Stimulated activated CD4-positive, alpha-beta T cell treated with anti-CD3 and anti-CD28 coated beads, Interleukin-2, amount 100 ng/mL, for 4 hours (primary cell): ENCODE results near the gene FANCC.

Experiments used
- DNase-seq: peaks from one replicate; pipeline ENCODE4 v3.0.0-alpha.2; 2020; ENCODE audit warnings: low read depth

FANCC gene

DNA sequence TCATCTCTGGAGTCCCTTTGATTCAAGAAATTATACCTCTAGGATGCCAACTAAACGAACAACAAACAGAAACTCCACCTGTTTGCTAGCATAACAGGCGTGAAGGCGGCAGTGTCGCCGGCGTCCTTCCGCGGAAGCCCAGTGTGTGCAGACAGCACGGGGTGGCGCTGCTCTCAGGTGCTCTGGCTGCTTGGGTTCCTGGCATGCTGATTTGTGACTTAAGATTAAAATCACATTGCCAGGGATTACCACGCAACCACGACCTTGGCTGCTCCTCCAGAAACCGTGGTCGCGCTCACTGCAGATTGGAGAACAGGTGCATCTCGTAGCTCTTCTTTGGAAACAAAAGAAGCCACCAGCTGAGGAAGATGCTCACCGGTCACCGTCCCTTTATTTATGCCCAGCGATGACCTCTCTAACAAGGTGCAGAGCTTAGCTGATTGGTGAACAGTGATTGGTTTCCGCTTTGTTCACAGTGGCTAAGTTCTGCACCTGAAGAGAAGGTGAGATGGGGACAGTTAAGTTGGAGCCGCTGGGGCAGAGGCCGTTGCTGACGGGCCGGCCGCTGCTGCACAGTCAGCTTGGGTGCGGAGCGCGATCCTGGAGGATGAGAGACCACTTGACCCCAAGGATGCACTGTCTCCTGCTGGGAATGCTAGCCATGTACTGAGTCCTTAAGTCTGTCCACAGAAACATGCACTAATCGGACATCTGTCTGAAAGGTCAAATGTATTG is 232.3 kb downstream of the FANCC start:
- no peak for DNase-seq

DNA sequence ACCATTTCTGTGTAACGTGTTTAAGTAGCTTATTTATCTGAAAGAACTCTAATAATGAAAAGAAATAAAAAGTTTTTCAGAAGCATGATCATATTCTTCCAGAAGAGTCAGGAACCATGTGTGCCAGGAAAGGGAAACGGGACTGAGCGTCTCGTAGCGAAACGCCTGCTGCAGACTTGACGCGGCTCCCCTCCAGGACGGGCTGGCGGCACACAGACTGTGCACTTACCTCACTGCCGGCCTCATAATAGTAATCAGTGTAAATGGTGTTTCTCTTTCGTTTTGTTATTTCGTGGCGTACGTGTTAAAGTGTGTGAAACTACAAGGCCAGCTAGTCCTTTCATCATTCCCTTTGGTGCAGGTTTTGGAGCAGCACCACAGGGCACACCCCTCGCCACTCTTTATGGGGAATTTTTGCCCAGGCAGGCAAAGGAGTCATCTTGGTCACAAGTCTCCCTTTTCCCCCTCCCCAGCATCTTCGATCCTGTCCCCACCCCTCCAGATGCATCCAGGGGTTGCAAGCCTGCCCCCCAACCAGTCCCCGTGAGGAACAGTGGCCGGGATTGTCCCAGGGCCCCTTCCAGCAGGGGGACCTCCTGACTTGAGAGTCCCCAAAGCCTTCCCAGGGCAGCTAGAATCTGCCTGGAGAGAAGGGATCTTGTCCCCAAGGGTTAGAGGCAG is 233.1 kb downstream of the FANCC start:
- DNase-seq = no peak

DNA sequence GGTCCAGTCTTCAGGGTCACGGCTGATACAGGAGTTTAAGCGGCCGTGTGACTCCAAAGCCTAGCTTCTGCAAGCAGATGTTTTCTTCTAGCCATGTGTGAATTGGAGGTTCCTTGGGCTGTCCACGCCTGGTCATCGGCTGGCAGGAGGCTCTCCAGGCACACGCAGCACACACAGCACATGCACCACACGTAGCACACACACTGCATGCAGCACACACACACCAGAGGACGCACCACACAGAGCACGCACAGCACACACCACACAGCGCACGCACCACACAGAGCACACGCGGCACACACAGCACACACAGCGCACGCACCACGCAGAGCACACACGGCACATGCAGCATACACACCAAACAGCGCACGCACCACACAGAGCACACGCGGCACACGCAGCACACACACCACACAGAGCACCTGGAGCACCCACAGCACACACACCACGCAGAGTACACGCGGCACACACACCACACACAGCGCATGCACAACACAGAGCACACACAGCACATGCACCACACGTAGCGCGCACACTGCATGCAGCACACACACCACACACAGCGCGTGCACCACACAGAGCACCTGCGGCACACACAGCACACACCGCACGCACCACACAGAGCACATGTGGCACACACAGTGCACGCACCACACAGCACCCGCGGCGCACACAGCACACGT is 234.3 kb downstream of the FANCC start:
- no peak for DNase-seq

DNA sequence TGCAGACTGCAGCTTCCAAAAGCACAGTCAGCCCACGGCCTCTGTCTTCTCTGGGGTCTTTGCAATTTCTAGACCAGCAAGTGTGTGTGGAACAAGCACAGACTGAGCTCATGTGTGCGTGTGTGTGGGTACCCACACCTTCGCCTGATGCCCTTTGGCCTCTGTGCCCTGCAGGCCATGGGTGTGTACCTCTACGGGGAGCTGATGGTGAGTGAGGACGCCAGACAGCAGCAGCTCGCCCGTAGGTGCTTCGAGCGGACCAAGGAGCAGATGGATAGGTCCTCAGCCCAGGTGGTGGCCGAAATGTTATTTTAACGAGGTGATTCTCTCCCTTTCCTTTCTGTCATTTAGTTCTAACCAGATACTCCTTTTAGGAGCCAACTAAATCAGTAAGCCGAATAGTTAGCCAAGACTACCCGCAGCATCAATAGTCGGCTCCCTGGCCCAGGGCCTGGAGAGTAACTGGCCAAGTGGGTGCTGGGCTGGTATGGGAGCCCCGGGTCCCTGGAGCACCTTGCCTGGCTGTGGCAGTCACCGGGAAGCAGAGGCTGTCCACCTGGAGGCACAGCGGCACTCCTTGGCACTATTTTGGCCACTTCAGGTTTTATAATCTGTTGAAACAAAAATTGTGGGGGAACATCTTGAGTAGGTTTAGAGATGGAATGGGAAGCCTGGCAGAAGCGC is 235.0 kb downstream of the FANCC start:
- no peak for DNase-seq

DNA sequence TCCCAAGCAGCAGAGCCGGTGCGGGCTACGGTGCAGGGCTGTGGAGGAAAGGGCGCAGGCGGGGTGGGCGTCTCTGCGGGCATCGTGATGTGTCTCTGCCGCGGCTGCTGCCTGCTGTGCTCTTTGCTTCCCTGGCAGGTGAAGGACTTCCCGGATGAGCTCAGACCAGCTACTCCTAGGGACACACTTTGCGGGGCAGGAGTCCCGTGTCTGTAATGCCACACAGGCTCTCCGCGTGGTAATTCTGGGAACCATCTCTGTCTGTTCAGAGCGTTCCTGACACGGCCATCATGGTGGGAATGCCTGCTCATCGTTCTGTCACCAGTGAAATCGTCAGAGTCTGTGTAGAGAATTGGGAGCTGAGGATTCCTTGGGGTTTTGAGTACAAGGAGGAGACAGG is 235.5 kb downstream of the FANCC start:
- DNase-seq = no peak

DNA sequence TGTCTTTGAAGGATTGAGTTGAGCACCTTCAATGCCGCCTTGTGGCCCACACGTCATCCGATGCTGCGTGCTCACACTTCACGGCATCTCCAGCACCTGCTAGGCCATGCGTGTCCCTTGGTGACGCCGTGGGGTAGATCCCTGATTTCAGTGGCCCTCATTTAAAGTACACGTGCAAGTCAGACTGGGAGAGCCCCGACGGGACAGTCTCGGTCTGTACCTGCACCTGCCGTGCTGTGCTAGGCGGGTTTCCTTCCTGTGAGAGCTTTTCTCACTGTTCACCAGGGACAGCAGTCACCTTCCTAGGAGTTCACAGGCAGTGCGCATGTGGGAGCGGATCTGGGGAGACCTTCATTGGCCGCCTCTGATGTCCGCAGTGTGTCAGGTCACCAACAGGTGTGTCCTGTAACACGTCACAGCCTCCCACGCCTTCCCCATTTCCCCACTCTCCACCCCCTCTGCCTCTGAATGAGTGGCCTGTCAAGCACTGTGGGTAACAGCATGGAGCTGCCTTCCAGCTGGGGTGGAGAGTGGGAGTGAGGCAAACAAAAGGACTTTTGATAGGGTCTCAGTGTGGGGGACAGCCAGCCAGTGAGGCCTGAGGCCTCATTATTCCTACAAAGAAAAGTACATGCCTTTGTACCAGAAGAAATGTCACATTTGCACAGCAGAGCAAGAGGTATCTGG is 236.4 kb downstream of the FANCC start:
- DNase-seq = no peak

DNA sequence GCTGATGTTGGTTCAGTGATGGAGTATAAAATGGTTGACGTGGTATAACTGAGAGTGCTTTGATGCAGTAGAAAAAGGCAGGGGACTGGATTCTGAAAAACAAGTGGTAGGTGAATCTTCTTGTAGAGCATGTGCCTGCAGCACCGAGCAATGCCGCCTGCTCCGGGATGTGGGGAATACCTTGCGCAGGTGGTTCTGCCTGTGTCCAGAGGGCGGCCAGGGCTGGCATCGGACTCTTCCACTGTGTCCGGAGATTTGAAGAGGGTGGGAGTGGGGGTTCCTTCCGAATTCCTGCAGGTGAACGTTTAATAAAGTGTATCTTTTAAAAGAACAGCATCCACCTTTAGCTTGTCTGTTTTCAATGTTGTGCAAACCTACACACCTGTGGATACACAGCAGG is 238.0 kb downstream of the FANCC start:
- no peak for DNase-seq

DNA sequence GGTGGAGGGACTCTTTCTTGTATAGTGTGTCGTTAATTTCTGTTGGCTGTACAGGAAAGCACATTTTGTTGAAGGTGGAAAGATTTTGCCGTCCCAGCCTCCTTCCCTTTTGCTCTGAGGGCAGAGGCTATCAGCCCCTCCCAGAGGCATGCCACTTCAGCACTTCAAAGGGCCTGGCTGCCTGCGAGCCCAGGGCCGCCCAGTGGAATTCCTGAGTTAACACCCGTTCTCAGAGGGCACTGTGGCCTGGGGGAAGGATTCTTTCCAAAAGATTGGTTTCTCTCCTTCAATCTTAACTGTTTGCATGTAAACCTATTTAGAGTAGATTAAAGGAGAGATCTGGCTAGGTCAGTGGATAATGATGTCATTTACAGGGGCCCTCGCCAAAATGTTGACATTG is 238.6 kb downstream of the FANCC start:
- no peak for DNase-seq

DNA sequence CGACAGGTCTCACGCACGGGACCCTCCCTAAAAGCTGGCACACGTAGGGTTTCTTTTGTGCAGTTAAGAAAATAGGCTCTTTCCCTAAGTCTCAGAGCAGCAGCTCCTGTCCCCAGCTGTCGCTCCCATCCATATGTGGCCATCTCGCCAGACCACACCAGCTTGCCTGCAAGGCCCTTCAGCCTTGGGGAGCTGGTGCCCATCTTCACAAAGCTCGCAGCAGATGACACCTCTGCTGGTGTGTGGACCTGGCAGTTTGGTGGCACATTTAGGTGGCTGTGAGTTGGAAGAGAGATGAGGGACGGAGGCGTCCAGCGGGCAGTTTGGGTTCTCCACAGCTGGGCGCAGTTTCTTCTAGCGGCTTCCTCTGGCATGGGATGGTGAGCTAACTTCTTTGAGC is 239.0 kb downstream of the FANCC start:
- no peak for DNase-seq

DNA sequence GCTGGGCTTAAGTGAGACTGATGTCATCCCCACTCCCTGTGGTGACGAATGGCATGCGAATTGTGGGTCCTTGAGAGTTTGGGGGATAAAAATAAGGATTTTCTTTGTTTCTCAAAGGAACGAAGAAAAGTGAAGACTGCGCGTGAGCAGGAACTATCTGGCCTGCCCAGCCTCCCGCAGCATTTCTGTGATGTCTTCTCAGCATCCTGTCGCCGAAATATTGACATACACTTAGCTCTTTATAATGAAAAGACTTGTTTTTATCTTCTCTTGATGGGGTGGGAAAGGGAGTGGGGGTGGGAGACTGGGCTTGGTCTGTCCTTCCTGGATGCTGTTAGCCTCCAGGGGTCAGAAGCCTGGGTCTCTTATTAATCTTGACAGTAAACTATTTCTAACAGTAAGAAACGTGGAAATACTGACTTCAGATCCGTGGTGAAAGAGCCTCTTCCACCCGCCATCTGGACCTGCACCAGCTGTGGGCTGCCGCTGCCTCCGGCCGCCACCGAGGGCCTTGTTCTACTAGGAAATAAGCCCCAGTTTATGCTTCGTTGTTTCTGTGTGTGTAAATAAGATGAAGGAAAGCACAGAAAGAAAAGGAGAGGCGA is 239.6 kb downstream of the FANCC start:
- no peak for DNase-seq

DNA sequence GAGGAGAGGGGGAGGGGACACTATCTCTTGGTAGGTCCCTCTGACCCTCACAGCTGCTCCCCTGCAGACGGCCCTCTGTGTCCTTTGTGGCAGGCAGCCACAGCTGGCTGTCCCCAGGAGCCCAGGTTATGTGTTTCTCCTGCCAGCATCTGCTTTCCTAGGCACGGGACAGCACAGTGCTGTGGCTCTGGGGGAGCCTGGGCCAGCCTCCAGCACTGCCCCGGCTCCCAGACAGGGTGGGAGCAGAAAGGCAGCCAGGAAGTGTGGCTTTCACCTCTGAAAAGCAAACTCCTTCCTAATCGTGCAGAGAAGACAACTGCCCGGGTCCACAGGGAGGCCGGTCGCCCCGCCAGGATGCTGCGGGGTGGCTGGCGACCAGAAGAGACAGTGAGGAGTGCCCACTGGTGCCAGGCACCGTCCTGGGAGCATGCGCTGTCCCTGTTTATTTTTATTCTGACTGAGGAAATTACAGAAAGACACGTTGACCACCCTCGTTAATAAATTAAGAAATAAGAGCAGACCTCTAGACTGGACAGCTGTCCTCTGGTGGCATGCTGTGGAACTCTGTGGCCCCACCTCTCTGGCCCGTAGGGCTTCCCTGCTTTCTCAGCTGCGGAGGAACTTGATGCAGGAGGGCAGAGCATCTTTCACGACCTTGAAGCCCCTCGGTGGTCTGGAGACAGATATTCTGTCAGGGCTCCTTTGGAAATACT is 240.3 kb downstream of the FANCC start:
- no peak for DNase-seq

DNA sequence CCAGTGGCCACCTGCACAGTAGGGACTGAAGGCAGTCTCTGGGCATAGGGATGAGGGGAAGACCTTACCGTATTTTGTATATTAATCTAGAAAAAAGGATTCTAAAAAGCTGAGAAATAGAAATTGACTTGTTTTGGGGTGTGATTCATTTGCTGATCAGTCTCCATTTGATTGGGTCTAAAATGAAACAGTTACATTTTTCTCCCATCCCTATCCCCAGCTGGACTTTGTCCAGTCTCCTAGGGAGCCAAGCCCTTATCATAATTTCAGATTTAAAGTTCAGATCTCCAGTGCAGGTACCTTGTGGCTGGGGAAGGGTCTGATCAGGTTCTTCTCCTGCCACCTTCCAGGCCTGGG is 240.8 kb downstream of the FANCC start:
- DNase-seq = no peak

DNA sequence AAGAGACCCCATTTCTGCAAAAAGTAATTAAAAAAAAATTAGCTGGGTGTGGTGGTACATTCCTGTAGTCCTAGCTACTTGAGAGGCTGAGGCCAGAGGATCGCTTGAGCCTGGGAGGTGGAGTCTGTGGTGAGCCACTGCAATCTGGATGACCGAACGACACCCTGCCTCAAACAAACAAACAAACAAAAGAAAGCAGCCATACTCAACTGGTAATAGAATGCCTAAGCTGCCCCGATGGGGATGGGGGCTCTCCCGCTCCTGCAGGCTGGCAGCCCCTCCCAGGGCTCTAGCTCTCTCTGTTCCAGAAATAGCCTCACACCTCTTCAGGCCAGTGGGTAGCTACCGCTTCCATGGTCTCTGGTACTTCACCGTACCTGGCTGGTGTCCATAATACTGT is 241.8 kb downstream of the FANCC start:
- DNase-seq = no peak

DNA sequence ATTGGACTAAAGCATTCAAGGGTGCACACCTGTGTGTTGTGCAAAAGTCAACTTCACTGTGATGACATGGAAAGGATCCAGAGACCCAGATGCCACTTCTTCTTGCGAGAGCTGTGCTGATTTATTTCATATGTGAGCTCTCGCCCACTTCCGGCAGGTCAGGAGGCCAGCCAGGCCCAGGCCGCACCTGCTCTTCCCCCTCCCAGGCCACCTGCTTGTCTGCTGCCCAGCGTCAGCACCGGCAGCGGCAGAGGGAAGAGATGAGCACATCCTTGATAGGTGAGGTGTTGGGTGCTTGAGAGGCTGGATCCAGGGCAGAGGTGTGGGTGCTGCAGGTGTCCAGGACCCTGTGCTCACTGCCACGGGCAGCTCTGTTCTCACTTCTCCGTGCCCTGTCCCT is 242.9 kb downstream of the FANCC start:
- DNase-seq = no peak

DNA sequence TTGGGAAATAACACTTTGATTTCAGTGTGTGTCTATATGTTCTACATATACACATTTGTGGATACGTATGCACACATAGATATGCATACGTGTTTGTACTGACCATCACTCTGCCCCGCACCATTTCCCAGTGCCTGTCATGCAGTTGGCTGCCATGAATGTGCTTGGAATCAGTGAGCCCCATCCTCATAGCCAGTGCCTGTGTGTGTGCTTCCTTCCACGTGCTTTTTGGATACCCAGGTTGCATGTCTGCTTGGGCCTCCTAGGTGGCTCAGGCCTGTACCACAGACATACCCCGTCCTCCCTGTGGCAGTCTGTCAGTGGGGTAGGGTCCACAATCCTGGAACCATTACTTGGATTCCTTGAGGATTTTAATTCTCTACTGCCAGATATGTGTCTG is 243.6 kb downstream of the FANCC start:
- no peak for DNase-seq

DNA sequence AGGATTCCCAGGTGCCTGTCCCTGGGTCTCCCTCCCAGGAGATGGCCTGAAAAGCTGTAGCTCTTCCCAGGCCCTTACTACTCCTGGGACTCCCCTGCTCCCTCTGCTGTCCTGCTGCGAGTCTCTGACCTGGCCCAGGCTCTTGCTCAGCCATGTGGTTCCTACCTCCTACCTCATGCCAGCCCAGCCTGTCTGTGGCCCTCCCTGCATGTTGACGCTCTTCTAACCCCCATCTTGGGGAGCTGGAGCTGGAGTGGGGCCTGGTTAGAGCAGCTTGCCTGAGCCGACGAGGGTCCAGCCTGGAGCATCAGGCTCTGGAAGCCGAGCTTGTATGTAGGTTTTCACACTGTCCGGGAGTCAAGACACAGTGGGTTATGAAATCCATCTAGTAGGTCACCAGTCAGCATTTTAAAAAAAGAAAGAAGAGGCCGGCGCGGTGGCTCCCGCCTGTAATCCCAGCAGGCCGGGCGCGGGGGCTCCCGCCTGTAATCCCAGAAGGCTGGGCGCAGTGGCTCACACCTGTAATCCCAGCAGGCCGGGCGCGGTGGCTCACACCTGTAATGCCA is 244.4 kb downstream of the FANCC start:
- DNase-seq = no peak

DNA sequence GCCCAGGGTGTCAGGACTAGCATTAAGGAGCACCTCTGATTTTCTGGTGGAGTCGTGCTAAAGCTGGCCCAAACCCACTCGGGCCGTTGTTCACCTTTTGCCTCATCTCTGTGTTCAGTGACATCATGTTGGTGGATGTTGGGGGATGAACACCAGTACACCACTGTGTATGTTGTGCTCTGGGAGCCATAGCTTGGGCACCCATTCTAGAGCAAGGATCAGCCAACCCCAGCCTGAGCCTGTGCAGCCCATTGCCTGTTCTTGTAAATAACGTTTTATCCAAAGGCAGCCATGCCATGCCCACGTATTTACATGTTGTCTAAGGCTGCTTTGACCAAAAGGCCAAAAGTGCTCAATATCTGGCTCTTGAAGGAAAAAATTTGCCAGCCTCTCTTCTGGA is 245.6 kb downstream of the FANCC start:
- DNase-seq = no peak

DNA sequence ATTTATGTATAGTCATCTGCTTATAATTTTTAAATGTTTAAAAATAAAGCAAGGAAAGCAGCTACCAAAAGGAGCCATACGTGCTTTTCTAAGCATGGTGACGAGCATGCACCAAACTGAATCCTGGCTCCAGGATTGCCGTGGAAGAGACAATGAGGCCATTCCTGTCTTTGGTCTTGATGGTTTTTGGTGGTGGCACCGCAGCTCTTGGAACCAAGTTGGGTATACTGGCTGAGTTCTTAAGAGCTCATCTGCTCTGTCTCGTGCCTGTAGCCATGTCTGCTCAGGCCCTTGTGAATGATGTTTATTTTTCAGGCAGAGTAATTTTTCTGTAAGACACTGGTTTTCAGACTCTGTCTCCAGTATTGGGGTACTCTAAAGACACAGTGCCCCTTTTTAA is 246.1 kb downstream of the FANCC start:
- no peak for DNase-seq

DNA sequence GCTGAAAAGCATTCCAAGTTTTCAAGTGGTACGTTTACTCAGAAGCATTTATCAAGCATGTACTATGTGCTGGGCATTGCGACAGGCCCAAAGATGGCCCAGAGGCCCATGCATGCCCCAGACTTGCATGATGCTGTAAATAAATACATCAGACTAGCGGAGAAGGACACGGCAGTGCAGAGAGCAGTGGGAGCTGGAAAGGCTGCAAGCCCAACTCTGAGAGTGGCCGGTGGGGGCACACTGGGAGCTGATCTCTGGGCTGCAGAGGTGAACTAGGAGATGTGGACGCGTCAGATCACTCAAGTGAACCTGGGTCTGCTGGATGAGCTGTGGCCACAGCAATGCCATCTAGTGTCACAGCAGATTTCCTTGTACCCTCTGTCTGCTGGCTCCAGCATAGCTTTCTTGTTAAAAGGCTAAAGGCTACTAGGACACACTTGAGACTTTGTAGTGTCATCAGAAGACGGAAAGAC is 246.9 kb downstream of the FANCC start:
- DNase-seq = no peak

DNA sequence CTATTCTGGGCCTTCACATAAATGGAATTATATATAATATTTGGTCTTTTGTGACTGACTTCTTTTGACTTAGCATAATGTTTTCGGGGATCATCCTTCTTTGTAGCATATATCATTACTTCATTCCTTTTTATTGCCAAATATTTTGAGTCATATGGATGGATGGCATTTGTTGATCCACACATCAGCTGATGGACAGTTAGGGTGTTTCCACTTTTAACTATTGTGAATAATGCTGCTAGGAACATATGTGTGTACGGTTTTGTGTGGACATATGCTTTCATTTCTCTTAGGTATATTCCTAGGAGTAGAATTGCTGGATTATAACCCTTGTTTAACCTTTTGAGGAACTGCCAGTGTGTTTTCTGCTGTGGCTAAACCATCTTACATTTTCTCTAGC is 249.6 kb downstream of the FANCC start:
- no peak for DNase-seq

DNA sequence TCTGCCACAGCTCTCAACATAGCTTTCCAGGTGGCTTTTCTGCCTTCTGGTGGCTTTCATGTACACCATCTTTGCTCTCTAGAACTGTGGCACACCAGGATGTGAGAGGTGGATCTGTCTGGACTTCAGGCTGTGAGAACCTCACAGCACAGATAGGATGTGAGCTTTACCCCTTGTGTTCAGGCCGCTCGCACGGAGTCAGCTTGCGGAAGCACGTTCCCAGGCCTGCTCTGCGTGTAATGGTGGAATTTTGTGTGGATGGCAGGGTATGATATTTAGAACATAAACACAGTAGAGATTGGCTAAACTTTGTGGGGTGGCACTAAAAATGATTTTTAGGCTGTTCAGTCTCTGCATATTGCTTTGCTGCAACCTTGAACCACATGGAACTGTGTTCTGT is 250.5 kb downstream of the FANCC start:
- DNase-seq = no peak
